ENCODE data around the gene CPLANE1.
"Not testable (repeated sequence)": the region's sequence is repeated elsewhere in the genome, so short reads cannot be mapped to it uniquely, and the experiment has no call there.

- not testable (repeated sequence) for TF ChIP-seq POLR2A (IDR thresholded peaks at IDR 0.05; ENCODE audit: low read depth); POLR2AphosphoS5 (IDR thresholded peaks at IDR 0.05); EP300 (IDR thresholded peaks at IDR 0.05)
- TF ChIP-seq, protein P1, sequence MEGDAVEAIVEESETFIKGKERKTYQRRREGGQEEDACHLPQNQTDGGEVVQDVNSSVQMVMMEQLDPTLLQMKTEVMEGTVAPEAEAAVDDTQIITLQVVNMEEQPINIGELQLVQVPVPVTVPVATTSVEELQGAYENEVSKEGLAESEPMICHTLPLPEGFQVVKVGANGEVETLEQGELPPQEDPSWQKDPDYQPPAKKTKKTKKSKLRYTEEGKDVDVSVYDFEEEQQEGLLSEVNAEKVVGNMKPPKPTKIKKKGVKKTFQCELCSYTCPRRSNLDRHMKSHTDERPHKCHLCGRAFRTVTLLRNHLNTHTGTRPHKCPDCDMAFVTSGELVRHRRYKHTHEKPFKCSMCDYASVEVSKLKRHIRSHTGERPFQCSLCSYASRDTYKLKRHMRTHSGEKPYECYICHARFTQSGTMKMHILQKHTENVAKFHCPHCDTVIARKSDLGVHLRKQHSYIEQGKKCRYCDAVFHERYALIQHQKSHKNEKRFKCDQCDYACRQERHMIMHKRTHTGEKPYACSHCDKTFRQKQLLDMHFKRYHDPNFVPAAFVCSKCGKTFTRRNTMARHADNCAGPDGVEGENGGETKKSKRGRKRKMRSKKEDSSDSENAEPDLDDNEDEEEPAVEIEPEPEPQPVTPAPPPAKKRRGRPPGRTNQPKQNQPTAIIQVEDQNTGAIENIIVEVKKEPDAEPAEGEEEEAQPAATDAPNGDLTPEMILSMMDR (IDR thresholded peaks at IDR 0.05): not testable (repeated sequence)
Measured at GRCh38 chr5:37219384-37219783, 29.8 kb downstream of the CPLANE1 start.
